Activated T-cell treated with anti-CD3 and anti-CD28 coated beads, Interleukin-2, amount 50 U/mL, for 1 hour (primary cell): ENCODE results near the gene TM2D3.
"Not testable (repeated sequence)": the region's sequence is repeated elsewhere in the genome, so short reads cannot be mapped to it uniquely, and the experiment has no call there.

Experiments used
- DNase-seq: peaks from one replicate; pipeline ENCODE4 v3.0.0-alpha.2; 2020

Gene TM2D3

GRCh38 chr15:101654624-101655337 is 2.6 kb upstream of the TM2D3 start:
- peak; percentile 25 for DNase-seq

GRCh38 chr15:101654171-101654570 is 2.0 kb upstream of the TM2D3 start:
- DNase-seq, result no peak

- DNase-seq, result no peak
Measured at GRCh38 chr15:101652786-101653430, 727 bp upstream of the TM2D3 start.

- DNase-seq, result no peak
Measured at GRCh38 chr15:101651554-101652097, 555 bp downstream of the TM2D3 start.

- DNase-seq, result no peak
Measured at GRCh38 chr15:101650145-101650544, 2.0 kb downstream of the TM2D3 start.

GRCh38 chr15:101648356-101648755 is 3.8 kb downstream of the TM2D3 start:
- DNase-seq, result no peak

- no peak for DNase-seq
Measured at GRCh38 chr15:101647251-101647650, 4.9 kb downstream of the TM2D3 start.

- no peak for DNase-seq
Measured at GRCh38 chr15:101646672-101647071, 5.5 kb downstream of the TM2D3 start.

GRCh38 chr15:101642361-101642760 is 9.8 kb downstream of the TM2D3 start:
- no peak for DNase-seq

- DNase-seq, result no peak
Measured at GRCh38 chr15:101641894-101642293, 10.3 kb downstream of the TM2D3 start.

GRCh38 chr15:101641129-101641764 is 10.9 kb downstream of the TM2D3 start:
- peak; percentile 73 for DNase-seq

- no peak for DNase-seq
Measured at GRCh38 chr15:101639667-101640066, 12.5 kb downstream of the TM2D3 start.

- DNase-seq, result no peak
Measured at GRCh38 chr15:101637919-101638318, 14.3 kb downstream of the TM2D3 start.

- DNase-seq, result no peak
Measured at GRCh38 chr15:101637516-101637915, 14.7 kb downstream of the TM2D3 start.

GRCh38 chr15:101637038-101637437 is 15.1 kb downstream of the TM2D3 start:
- no peak for DNase-seq

GRCh38 chr15:101635944-101636727 is 16.0 kb downstream of the TM2D3 start:
- DNase-seq, result no peak

GRCh38 chr15:101633356-101633755 is 18.8 kb downstream of the TM2D3 start:
- DNase-seq, result no peak

GRCh38 chr15:101626729-101627128 is 25.5 kb downstream of the TM2D3 start:
- DNase-seq, result not testable (repeated sequence)

GRCh38 chr15:101625980-101626379 is 26.2 kb downstream of the TM2D3 start:
- DNase-seq, result no peak

GRCh38 chr15:101625184-101625583 is 27.0 kb downstream of the TM2D3 start:
- no peak for DNase-seq

- DNase-seq, result no peak
Measured at GRCh38 chr15:101623367-101624304, 28.5 kb downstream of the TM2D3 start.

GRCh38 chr15:101621961-101622360 is 30.2 kb downstream of the TM2D3 start:
- no peak for DNase-seq
